GM12892 (cell line): ENCODE measurements around the gene TRPV3.

Source experiments
- POLR2A ChIP-seq: IDR thresholded peaks from 2 replicates; pipeline ENCODE4 v1.6.1; 2011; ENCODE audit warnings: low read depth, low read length, control low read depth
- POLR2AphosphoS5 ChIP-seq: IDR thresholded peaks from 2 replicates; pipeline ENCODE4 v1.6.1; 2011; ENCODE audit warnings: low read depth, low read length, control low read depth
- TAF1 ChIP-seq: IDR thresholded peaks from 2 replicates; pipeline ENCODE4 v1.6.1; 2011; ENCODE audit warnings: low read depth, mild to moderate bottlenecking, control low read depth, low read length, borderline replicate concordance

GRCh38 chr17:3590768-3591167, 33.2 kb upstream of the TRPV3 start:
- no peak for TF ChIP-seq POLR2A
- TF ChIP-seq TAF1 = no peak
- TF ChIP-seq POLR2AphosphoS5 = no peak
